ENCODE data around the gene HTR4.

Gene HTR4

DNA sequence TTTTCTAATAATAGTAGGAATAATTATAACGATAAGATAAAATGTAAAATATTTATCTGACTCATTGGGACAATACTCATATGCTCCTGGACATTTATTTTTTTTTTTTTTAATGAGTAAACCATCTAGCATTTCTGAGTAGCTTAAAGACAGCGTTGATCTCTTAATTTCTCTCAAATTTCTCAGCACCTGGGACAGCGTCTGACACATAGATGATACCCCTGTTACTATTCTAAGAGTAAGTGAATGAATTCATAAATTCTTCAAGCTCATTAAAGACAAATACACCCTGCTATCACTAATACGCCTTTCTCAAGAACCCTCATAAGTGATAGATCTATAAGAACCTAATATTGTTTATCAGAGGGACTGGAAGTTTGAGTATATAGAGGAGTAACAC, 12.0 kb upstream of the HTR4 start:
- Histone ChIP-seq H3K9ac (no peak overlapping the region), H3K9me3 (replicated peaks in 1 of 11) (no peaks in the 10 kb centered on the region), H3K27ac (no peak overlapping the region), H3K4me3 (no peak overlapping the region), H4K20me1 (no peaks in the 10 kb centered on the region), H3K36me3 (no peaks in the 10 kb centered on the region), H3K4me1 (no peaks in the 10 kb centered on the region), H3K4me2 (no peak overlapping the region), H3K27me3 (no peaks in the 10 kb centered on the region)
- no peak for TF ChIP-seq Cebpa-rat (IDR thresholded peaks at IDR 0.05)

DNA sequence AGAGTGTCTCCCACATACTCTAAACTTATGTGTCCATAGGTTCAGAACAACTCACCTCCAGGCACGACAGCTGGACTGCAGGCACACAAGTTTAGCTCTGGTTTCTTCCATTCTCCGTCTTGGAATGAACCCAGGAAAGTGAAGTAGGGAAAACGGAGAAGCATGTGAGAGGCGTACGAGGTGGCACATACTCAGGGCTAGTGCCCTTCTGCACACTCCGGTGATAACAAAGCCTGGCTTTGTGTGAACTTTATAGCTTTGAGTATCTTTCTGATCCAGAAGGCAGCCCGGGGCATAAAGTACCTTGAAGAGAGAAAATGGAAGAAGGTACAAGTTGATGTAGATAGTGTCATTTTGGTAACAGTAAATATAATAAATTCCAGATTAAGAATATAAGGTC, 11.1 kb upstream of the HTR4 start:
- Histone ChIP-seq H3K9ac (no peak overlapping the region), H3K4me2 (no peak overlapping the region), H3K9me3 (replicated peaks in 1 of 11) (no peaks in the 10 kb centered on the region), H3K4me1 (no peaks in the 10 kb centered on the region), H3K4me3 (no peak overlapping the region), H3K36me3 (no peaks in the 10 kb centered on the region), H4K20me1 (no peaks in the 10 kb centered on the region), H3K27ac (no peak overlapping the region), H3K27me3 (no peaks in the 10 kb centered on the region)
- TF ChIP-seq Cebpa-rat (IDR thresholded peaks at IDR 0.05), result no peak

DNA sequence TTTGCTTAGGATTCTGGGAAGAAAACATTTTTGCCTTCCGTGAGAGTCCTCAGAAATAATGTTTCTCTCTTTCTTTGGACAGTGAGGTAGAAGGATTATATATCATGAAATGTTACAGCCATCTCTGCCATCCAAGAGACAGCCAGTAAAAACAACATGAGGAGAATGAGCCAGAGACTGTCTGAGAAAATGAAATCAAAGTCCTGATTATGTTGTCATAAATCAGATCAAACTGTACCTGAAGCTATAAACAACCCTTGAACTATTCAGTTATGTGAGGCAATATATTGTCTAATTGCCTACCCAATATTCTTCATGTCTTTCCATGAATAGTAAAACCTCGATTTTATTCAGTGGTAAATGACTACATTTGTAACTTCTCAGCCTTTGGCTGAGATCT, 9.2 kb upstream of the HTR4 start:
- H4K20me1 ChIP-seq, result no peaks in the 10 kb centered on the region
- no peak overlapping the region for H3K4me2 ChIP-seq
- no peak overlapping the region for H3K4me3 ChIP-seq
- H3K27me3 ChIP-seq, result no peaks in the 10 kb centered on the region
- no peak overlapping the region for H3K9ac ChIP-seq
- H3K36me3 ChIP-seq, result no peaks in the 10 kb centered on the region
- no peak for TF ChIP-seq Cebpa-rat (IDR thresholded peaks at IDR 0.05)
- H3K4me1 ChIP-seq, result no peaks in the 10 kb centered on the region
- no peak overlapping the region for H3K27ac ChIP-seq
- H3K9me3 ChIP-seq (replicated peaks in 1 of 11), result no peaks in the 10 kb centered on the region

DNA sequence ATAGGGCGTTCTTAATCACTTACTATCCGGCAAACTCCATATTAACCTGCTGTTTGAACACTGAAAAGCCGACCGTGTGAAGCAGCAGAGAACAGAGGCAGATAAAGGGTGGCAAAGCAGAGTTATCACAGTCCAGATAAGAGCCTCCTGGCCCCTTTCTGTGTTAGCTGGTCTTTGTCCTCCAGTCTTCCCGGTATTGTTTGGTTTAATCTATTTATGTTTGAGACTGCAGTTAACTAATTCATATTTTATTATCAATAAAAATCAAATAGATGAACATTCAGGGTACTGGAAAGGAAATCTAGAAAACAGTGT, 6.0 kb upstream of the HTR4 start:
- no peaks in the 10 kb centered on the region for H4K20me1 ChIP-seq
- no peak for TF ChIP-seq Cebpa-rat (IDR thresholded peaks at IDR 0.05)
- no peak overlapping the region for H3K9ac ChIP-seq
- H3K27ac ChIP-seq, result no peak overlapping the region
- H3K36me3 ChIP-seq, result no peaks in the 10 kb centered on the region
- no peak overlapping the region for H3K4me3 ChIP-seq
- H3K27me3 ChIP-seq, result no peaks in the 10 kb centered on the region
- no peaks in the 10 kb centered on the region for H3K9me3 ChIP-seq (replicated peaks in 1 of 11)
- no peaks in the 10 kb centered on the region for H3K4me1 ChIP-seq
- no peak overlapping the region for H3K4me2 ChIP-seq

DNA sequence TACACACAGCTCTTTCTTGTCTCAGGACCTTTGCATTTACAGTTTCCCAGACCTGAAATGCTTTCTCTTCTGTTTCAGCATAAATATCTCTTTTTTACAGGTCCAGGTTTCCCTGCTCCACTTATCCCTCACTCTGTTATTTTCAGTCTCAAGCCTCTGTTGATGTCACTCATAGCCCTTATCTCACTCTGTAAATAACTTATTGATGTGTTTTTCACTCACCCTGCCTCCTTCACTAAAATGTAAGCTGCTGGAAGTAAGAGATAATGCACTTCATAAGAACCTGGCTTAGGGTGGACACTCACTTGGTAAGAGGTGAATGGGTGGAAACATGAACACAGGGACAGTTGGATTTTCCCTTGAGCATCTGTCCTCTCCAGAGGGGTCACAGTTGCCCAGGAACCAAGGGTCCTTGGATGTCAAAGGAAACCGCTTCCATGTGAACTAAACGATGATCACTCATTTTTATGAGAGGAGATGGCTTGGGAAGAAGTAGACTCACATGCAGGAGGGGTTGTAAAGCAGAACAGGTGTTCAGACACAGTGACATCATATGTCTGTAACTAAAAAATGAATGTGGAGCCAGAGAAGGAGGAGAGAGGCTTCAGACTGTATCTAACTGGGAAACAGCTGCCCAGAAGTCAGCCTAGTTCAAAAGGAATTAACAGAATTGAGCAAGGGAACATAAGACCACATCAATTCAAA, 5.5 kb upstream of the HTR4 start:
- H3K9ac ChIP-seq, result no peak overlapping the region

DNA sequence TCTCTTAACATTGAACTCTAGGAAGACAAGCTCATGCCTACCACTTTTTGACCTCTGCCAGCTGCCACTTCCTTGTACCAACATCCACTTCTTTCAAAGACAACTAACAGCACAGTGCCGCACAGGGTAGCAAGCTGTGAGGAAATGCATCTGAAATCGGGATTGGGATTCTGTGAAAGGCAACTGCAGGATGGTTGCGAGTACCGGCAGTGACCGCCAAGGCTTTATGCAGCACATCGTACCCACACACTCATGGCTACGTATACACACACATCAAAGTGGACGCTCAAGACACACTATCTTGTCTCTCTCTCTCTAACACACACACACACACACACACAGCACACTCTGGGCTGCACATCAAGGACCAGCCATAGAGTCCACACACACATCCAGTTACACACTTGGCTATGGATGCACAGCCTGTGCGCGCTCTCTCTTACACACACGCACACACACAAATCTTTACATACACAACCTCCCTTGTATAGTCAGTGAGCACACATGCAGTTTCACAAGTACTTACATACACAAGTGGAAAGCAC, 964 bp downstream of the HTR4 start:
- no peaks in the 10 kb centered on the region for H3K27me3 ChIP-seq
- H3K4me1 ChIP-seq, result no peaks in the 10 kb centered on the region
- H3K36me3 ChIP-seq, result no peaks in the 10 kb centered on the region
- no peak overlapping the region for H3K27ac ChIP-seq
- TF ChIP-seq Cebpa-rat (IDR thresholded peaks at IDR 0.05), result no peak
- no peak overlapping the region for H3K4me2 ChIP-seq
- H4K20me1 ChIP-seq, result no peaks in the 10 kb centered on the region
- H3K9ac ChIP-seq, result no peak overlapping the region
- peaks cover 0 to 7% (median 0%) of the 10 kb centered on the region in 11 experiments; a peak in 4 of 22 replicates for H3K9me3 ChIP-seq (replicated peaks in 1 of 11)
- H3K4me3 ChIP-seq, result no peak overlapping the region

More for the DNA sequence above, 5.5 kb upstream of the HTR4 start:
- H3K36me3 ChIP-seq, result no peaks in the 10 kb centered on the region
- H3K4me3 ChIP-seq, result no peak overlapping the region
- no peaks in the 10 kb centered on the region for H3K9me3 ChIP-seq (replicated peaks in 1 of 11)
- no peak for TF ChIP-seq Cebpa-rat (IDR thresholded peaks at IDR 0.05)
- no peak overlapping the region for H3K27ac ChIP-seq
- H3K4me2 ChIP-seq, result no peak overlapping the region
- no peaks in the 10 kb centered on the region for H4K20me1 ChIP-seq
- H3K4me1 ChIP-seq, result no peaks in the 10 kb centered on the region
- no peaks in the 10 kb centered on the region for H3K27me3 ChIP-seq

DNA sequence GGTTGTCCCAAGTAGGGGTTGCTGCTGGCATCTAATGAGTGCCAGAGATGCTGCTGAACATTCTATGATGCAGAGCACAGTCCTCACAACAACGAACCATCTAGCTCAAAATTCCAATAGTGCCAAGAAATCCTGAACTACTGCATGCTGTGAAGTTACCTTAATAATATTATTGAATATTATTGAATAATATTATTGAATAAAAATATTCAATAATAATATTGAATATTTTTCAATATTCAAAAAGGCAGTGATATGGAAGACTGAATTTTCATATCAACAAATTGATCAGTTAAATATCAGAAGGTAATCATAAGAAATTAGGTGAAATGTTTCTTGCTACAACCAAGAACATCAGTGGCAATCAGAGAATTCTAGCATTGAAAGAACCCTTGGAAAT, 2.8 kb downstream of the HTR4 start:
- TF ChIP-seq Cebpa-rat (IDR thresholded peaks at IDR 0.05), result no peak
- no peak overlapping the region for H3K9ac ChIP-seq
- H4K20me1 ChIP-seq, result no peaks in the 10 kb centered on the region
- peaks cover 0 to 7% (median 0%) of the 10 kb centered on the region in 11 experiments; a peak in 4 of 22 replicates for H3K9me3 ChIP-seq (replicated peaks in 1 of 11)
- H3K27me3 ChIP-seq, result no peaks in the 10 kb centered on the region
- H3K4me3 ChIP-seq, result no peak overlapping the region
- H3K4me2 ChIP-seq, result no peak overlapping the region
- no peaks in the 10 kb centered on the region for H3K36me3 ChIP-seq
- H3K4me1 ChIP-seq, result no peaks in the 10 kb centered on the region
- H3K27ac ChIP-seq, result no peak overlapping the region

DNA sequence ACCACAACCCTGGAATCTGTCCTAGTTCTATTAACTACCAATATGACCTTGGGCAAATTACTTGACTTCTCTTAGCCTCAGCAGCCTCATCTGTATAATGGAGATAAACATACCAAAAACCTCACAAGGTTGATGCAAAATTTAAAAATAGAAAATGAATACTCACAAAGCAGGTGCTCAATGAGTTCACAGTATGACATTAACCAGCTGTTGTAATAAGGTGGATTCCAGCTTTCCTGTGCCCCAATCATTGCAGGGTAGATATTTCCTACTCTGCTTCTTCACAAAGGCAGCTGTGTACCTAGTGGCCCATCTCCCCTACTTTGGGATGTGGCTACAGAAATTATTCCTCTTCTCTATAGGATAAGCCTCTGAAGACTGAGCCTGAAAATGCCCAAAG, 8.8 kb downstream of the HTR4 start:
- no peaks in the 10 kb centered on the region for H3K4me1 ChIP-seq
- H4K20me1 ChIP-seq, result no peaks in the 10 kb centered on the region
- H3K9ac ChIP-seq, result no peak overlapping the region
- no peak for TF ChIP-seq Cebpa-rat (IDR thresholded peaks at IDR 0.05)
- no peak overlapping the region for H3K4me2 ChIP-seq
- no peak overlapping the region for H3K27ac ChIP-seq
- H3K27me3 ChIP-seq, result no peaks in the 10 kb centered on the region
- H3K9me3 ChIP-seq (replicated peaks in 1 of 11), result no peaks in the 10 kb centered on the region
- H3K4me3 ChIP-seq, result no peak overlapping the region
- no peaks in the 10 kb centered on the region for H3K36me3 ChIP-seq

DNA sequence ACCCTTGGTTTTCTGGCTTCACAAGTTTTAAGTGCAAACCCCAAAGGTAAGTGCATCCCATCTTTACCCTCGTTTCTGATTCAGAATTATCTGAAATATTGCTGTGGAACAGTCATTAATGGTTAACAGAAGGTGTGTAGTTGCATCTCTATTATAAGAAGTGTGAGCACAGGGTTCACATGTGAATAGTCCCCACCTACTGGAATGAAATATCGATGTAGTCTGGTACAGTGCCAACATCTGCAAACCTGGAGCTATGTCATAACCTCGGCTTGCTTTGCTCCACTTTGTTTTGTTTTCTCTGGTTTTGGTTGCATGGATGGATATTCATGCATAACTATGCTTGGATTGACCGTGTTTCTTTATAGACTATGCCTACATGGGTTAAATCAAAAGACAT, 12.6 kb downstream of the HTR4 start:
- no peak overlapping the region for H3K4me2 ChIP-seq
- H3K9ac ChIP-seq, result no peak overlapping the region
- no peak overlapping the region for H3K27ac ChIP-seq
- H4K20me1 ChIP-seq, result no peaks in the 10 kb centered on the region
- H3K9me3 ChIP-seq (replicated peaks in 1 of 11), result no peaks in the 10 kb centered on the region
- H3K4me3 ChIP-seq, result no peak overlapping the region
- TF ChIP-seq Cebpa-rat (IDR thresholded peaks at IDR 0.05), result no peak
- no peaks in the 10 kb centered on the region for H3K27me3 ChIP-seq
- H3K36me3 ChIP-seq, result no peaks in the 10 kb centered on the region
- no peaks in the 10 kb centered on the region for H3K4me1 ChIP-seq

DNA sequence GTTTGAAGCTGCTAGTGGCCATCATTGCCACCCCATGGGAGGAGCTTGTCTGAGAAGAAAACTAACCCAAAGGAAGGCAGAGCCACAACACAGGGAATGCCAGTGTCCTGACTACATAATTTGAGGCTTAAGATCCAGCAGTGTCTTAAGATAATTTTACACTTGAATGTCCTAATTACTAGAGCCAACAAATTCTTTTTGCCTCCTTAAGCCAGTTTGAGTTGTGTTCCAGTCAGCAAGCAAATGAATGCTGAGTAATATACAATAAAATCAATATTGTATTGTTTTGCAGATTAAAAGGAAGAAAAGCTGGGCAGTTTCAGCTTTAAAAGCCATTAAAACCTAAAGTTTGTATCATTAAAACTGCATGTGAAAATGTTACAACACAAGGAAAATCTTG, 13.9 kb downstream of the HTR4 start:
- H3K36me3 ChIP-seq, result no peaks in the 10 kb centered on the region
- H3K27me3 ChIP-seq, result no peaks in the 10 kb centered on the region
- H3K9ac ChIP-seq, result no peak overlapping the region
- no peak overlapping the region for H3K27ac ChIP-seq
- H3K4me2 ChIP-seq, result no peak overlapping the region
- H3K9me3 ChIP-seq (replicated peaks in 1 of 11), result no peaks in the 10 kb centered on the region
- no peak for TF ChIP-seq Cebpa-rat (IDR thresholded peaks at IDR 0.05)
- no peaks in the 10 kb centered on the region for H4K20me1 ChIP-seq
- no peak overlapping the region for H3K4me3 ChIP-seq
- no peaks in the 10 kb centered on the region for H3K4me1 ChIP-seq
